ENCODE results near the gene KIF3A. TPM values are rescaled to one million over a fixed set of nuclear protein-coding genes. Genes with fewer than 3 reads are reported as not detected.
A peak's percentile ranks its signal among the peaks of the same experiment; 100 is the strongest.

The KIF3A gene
- total RNA-seq, 1 donor from 2014 or later = 25.4 TPM

GRCh38 chr5:132747616-132748440 is 10.5 kb upstream of the KIF3A start:
- peak overlapping the region; percentile 81 for H3K4me2 ChIP-seq (ENCODE audit: low read length)
- no peaks in the 10 kb centered on the region for H3K79me2 ChIP-seq (ENCODE audit: insufficient read depth, low read length)
- H3K36me3 ChIP-seq (ENCODE audit: insufficient read depth, low read length) = no peaks in the 10 kb centered on the region
- no peaks in the 10 kb centered on the region for H3K4me1 Mint-ChIP-seq (ENCODE audit: low read depth, unreplicated experiment)
- peak overlapping the region; percentile 5 for H3K4me3 ChIP-seq (ENCODE audit: insufficient read depth, low read depth, low read length)
- no peak overlapping the region for H3K9ac ChIP-seq (ENCODE audit: low read length)
- FAIRE-seq (no peak), DNase-seq (ENCODE audit: low read depth) (no peak)
- no peaks in the 10 kb centered on the region for H4K20me1 ChIP-seq (ENCODE audit: insufficient read depth, low read length)
- no peaks in the 10 kb centered on the region for H3K9me3 ChIP-seq (ENCODE audit: insufficient read depth, low read depth, low read length)
- no peak for TF ChIP-seq CTCF (IDR thresholded peaks at IDR 0.05; ENCODE audit: insufficient read depth, low read depth, low read length)
- TF ChIP-seq EZH2 (IDR thresholded peaks at IDR 0.05; ENCODE audit: insufficient read depth, low read length) = peak; percentile 98
- H2AFZ ChIP-seq (ENCODE audit: low read depth, low read length) = peak overlapping the region; percentile 75
- H3K36me3 Mint-ChIP-seq (ENCODE audit: low read depth, unreplicated experiment) = peaks cover 13% of the 10 kb centered on the region
- H3K27ac Mint-ChIP-seq (ENCODE audit: unreplicated experiment) = no peak overlapping the region
- peaks cover 3% of the 10 kb centered on the region for H3K9me3 Mint-ChIP-seq (ENCODE audit: unreplicated experiment)
- peaks cover 32% of the 10 kb centered on the region for H3K27me3 ChIP-seq (ENCODE audit: insufficient read depth, low read length)
- H3K27ac ChIP-seq (ENCODE audit: low read depth, low read length) = no peak overlapping the region
- peaks cover 29% of the 10 kb centered on the region for H3K27me3 Mint-ChIP-seq (ENCODE audit: low read depth, unreplicated experiment)
- peak overlapping the region; percentile 66 for H3K4me3 Mint-ChIP-seq (ENCODE audit: unreplicated experiment)
- peaks cover 3% of the 10 kb centered on the region for H3K4me1 ChIP-seq (ENCODE audit: insufficient read depth, low read length)

GRCh38 chr5:132746954-132747615 is 9.7 kb upstream of the KIF3A start, which contains the start of gene CCNI2:
Gene CCNI2 (plus strand): TSS chr5:132747426. CDS start chr5:132747496, 70 bp downstream.
- H3K27me3 ChIP-seq (ENCODE audit: insufficient read depth, low read length) = peaks cover 32% of the 10 kb centered on the region
- Mint-ChIP-seq H3K36me3 (ENCODE audit: low read depth, unreplicated experiment) (peaks cover 9% of the 10 kb centered on the region), H3K4me3 (ENCODE audit: unreplicated experiment) (peak within 1 kb of the TSS; percentile 66), H3K27me3 (ENCODE audit: low read depth, unreplicated experiment) (peaks cover 29% of the 10 kb centered on the region), H3K9me3 (ENCODE audit: unreplicated experiment) (peaks cover 3% of the 10 kb centered on the region), H3K4me1 (ENCODE audit: low read depth, unreplicated experiment) (no peaks in the 10 kb centered on the region), H3K27ac (ENCODE audit: unreplicated experiment) (no peak within 1 kb of the TSS)
- no peak for DNase-seq (ENCODE audit: low read depth)
- H3K4me3 ChIP-seq (ENCODE audit: insufficient read depth, low read depth, low read length) = peak within 1 kb of the TSS; percentile 39
- H3K4me1 ChIP-seq (ENCODE audit: insufficient read depth, low read length) = peaks cover 3% of the 10 kb centered on the region
- no peaks in the 10 kb centered on the region for H4K20me1 ChIP-seq (ENCODE audit: insufficient read depth, low read length)
- H3K27ac ChIP-seq (ENCODE audit: low read depth, low read length) = no peak within 1 kb of the TSS
- H3K9me3 ChIP-seq (ENCODE audit: insufficient read depth, low read depth, low read length) = no peaks in the 10 kb centered on the region
- no peak within 1 kb of the TSS for H3K9ac ChIP-seq (ENCODE audit: low read length)
- H3K79me2 ChIP-seq (ENCODE audit: insufficient read depth, low read length) = no peaks in the 10 kb centered on the region
- no peaks in the 10 kb centered on the region for H3K36me3 ChIP-seq (ENCODE audit: insufficient read depth, low read length)
- TF ChIP-seq CTCF (IDR thresholded peaks at IDR 0.05; ENCODE audit: insufficient read depth, low read depth, low read length) = peak; percentile 8
- no peak for TF ChIP-seq EZH2 (IDR thresholded peaks at IDR 0.05; ENCODE audit: insufficient read depth, low read length)
- peak within 1 kb of the TSS; percentile 81 for H3K4me2 ChIP-seq (ENCODE audit: low read length)
- peak within 1 kb of the TSS; percentile 75 for H2AFZ ChIP-seq (ENCODE audit: low read depth, low read length)
- no peak for FAIRE-seq

Data from astrocyte (in vitro differentiated cells and primary cell).